ENCODE results near the gene HSPB8. TPM values are rescaled to one million over a fixed set of nuclear protein-coding genes. Genes with fewer than 3 reads are reported as not detected.

HSPB8 gene
- total and polyA plus RNA-seq, 5 donors from 2014 or later = not detected

DNA sequence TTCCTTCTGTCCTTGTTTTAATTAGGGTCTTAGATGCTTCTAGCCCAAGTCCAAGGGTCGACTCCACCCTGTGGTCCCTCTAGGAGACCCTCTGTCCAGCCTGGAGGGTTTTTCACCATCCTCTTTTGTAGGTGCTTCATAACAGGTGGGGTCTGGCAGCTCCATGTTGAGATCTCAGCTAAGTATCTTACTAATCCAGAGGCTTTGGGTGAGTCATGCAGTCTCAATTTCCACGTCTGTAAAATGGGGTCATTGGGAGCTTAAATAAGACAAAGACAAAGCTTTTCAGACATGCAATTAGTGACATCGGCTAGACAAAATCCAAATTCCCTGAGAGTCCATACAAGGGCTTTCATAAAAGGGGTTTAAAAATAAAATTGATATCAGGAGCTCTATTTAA is 3.2 kb downstream of the HSPB8 start:
- ATAC-seq (ENCODE audit: low read depth in 2 of 2) (no peak), DNase-seq (no peak)
- H3K27ac ChIP-seq (ENCODE audit: insufficient read depth, low read length, poor library complexity, severe bottlenecking) = no peak overlapping the region
- no peaks in the 10 kb centered on the region for H3K36me3 ChIP-seq (ENCODE audit: control insufficient read depth, insufficient read depth, low read length)
- no peak overlapping the region for H3K4me3 ChIP-seq (ENCODE audit: low read depth, low read length)
- H3K27me3 Mint-ChIP-seq = peaks cover 5% of the 10 kb centered on the region
- H3K36me3 Mint-ChIP-seq = no peaks in the 10 kb centered on the region
- H3K9me3 Mint-ChIP-seq = no peaks in the 10 kb centered on the region
- no peak overlapping the region for H3K27ac Mint-ChIP-seq
- H3K4me1 Mint-ChIP-seq = no peaks in the 10 kb centered on the region
- no peaks in the 10 kb centered on the region for H3K9me3 ChIP-seq (ENCODE audit: control insufficient read depth in 2 of 2, low read length in 2 of 2)
- no peak overlapping the region for H3K4me3 Mint-ChIP-seq
- no peaks in the 10 kb centered on the region for H3K4me1 ChIP-seq (ENCODE audit: control insufficient read depth, insufficient read depth, low read length, poor library complexity, severe bottlenecking)
- H3K27me3 ChIP-seq (ENCODE audit: control insufficient read depth, insufficient read depth, low read length) = no peaks in the 10 kb centered on the region

DNA sequence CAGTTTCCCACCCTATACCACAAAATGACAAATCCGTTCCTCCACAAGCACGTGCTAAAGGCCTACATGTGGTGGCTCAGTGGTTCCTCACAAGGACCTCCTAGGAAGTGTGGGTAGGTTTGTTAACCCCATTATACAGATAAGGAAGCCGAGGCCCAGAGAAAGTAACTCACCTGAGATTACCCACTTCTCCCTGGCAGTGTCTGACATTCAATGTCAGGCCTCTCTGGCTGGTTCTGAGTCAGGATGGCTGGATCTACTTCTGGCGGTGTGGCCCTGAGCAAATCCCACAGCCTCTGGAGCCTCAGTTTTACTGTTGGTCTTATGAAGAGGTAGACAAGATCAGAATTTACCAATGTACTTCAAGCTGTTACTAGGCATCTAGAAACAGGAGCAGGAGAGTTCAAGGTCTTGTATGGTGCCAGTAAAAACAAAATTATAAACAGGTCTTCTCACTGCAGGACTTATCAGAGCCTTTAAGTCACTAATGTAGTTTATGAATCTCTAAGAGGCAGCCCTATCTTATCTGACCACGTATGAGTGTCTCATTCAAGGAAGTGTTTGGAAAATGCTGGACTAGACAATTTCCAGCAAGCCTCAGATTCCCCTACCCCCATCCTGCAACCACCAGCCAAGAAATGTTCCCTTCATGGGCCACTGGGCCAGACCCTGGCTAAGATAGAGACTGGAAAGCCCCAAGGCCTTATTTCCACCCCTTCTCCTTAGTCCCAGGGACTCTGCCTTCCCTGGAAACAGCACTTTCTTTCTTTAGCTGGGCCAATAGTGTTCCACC is 4.2 kb downstream of the HSPB8 start:
- no peak overlapping the region for H3K4me3 ChIP-seq (ENCODE audit: low read depth, low read length)
- peaks cover 5% of the 10 kb centered on the region for H3K27me3 Mint-ChIP-seq
- no peaks in the 10 kb centered on the region for H3K9me3 ChIP-seq (ENCODE audit: control insufficient read depth in 2 of 2, low read length in 2 of 2)
- DNase-seq (no peak), ATAC-seq (ENCODE audit: low read depth in 2 of 2) (no peak)
- H3K36me3 ChIP-seq (ENCODE audit: control insufficient read depth, insufficient read depth, low read length) = no peaks in the 10 kb centered on the region
- H3K27ac ChIP-seq (ENCODE audit: insufficient read depth, low read length, poor library complexity, severe bottlenecking) = no peak overlapping the region
- H3K9me3 Mint-ChIP-seq = no peaks in the 10 kb centered on the region
- H3K4me1 Mint-ChIP-seq = no peaks in the 10 kb centered on the region
- no peak overlapping the region for H3K4me3 Mint-ChIP-seq
- H3K27ac Mint-ChIP-seq = no peak overlapping the region
- H3K27me3 ChIP-seq (ENCODE audit: control insufficient read depth, insufficient read depth, low read length) = no peaks in the 10 kb centered on the region
- H3K36me3 Mint-ChIP-seq = no peaks in the 10 kb centered on the region
- no peaks in the 10 kb centered on the region for H3K4me1 ChIP-seq (ENCODE audit: control insufficient read depth, insufficient read depth, low read length, poor library complexity, severe bottlenecking)

DNA sequence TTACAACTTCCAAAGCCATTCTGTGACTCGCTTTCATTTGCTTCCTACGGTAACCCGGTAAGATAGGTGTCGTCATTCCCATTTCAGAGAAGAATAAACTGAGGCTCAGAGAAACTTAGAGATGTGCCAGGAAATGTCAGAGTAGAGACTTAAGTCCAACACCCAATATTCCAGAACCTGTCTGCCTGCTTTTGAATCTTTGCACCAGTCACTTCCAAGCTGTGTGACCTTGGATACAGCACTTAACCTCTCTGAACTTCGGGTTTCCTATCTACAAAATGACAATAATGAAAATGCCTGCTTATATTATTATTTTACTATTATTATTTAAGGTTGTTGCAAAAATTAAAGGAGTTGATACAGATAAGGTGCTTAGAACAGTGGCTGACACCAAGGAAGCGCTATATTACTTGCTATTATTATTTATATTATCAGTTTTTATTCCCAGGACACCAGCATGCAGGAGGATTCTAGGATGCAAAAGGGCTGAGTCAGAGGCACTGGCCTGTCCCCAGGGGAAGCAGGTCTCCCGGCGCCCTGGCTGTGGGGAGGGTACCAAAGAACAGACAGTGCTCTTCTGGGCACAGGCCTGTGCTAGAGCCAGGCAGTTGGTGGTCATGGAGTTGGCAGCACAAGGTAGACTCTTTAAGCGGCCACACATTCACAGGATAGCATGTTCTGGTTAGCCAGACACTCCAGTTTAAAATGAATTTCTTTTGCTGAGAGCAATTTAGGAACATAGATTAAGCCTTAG is 5.4 kb downstream of the HSPB8 start:
- Mint-ChIP-seq H3K9me3 (no peaks in the 10 kb centered on the region), H3K27me3 (peaks cover 5% of the 10 kb centered on the region), H3K36me3 (no peaks in the 10 kb centered on the region), H3K4me3 (no peak overlapping the region), H3K4me1 (no peaks in the 10 kb centered on the region), H3K27ac (no peak overlapping the region)
- no peaks in the 10 kb centered on the region for H3K4me1 ChIP-seq (ENCODE audit: control insufficient read depth, insufficient read depth, low read length, poor library complexity, severe bottlenecking)
- no peak for DNase-seq
- no peak overlapping the region for H3K4me3 ChIP-seq (ENCODE audit: low read depth, low read length)
- no peak for ATAC-seq (ENCODE audit: low read depth in 2 of 2)
- no peaks in the 10 kb centered on the region for H3K27me3 ChIP-seq (ENCODE audit: control insufficient read depth, insufficient read depth, low read length)
- no peaks in the 10 kb centered on the region for H3K9me3 ChIP-seq (ENCODE audit: control insufficient read depth in 2 of 2, low read length in 2 of 2)
- no peak overlapping the region for H3K27ac ChIP-seq (ENCODE audit: insufficient read depth, low read length, poor library complexity, severe bottlenecking)
- H3K36me3 ChIP-seq (ENCODE audit: control insufficient read depth, insufficient read depth, low read length) = no peaks in the 10 kb centered on the region

DNA sequence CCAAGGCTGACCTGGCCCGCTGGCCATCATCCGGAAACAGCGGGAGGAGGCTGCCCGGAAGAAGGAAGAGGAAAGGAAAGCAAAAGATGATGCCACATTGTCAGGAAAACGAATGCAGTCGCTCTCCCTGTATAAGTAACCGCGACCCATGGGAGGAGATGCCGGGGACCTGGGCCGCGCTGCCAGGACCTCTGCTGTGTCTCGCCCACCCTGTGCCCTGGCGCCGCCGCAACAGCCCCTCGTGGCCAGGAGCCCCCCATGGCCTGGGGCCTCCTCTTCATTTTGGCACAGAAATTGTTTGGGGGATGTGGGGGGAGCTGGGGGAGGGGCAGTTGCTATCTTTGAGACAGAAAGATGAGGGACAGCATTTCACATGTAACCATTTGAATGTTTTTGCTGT is 16.5 kb downstream of the HSPB8 start:
- DNase-seq = no peak
- Histone ChIP-seq H3K27ac (ENCODE audit: insufficient read depth, low read length, poor library complexity, severe bottlenecking) (no peak overlapping the region), H3K9me3 (ENCODE audit: control insufficient read depth in 2 of 2, low read length in 2 of 2) (no peaks in the 10 kb centered on the region), H3K4me1 (ENCODE audit: control insufficient read depth, insufficient read depth, low read length, poor library complexity, severe bottlenecking) (no peaks in the 10 kb centered on the region), H3K36me3 (ENCODE audit: control insufficient read depth, insufficient read depth, low read length) (no peaks in the 10 kb centered on the region), H3K4me3 (ENCODE audit: low read depth, low read length) (no peak overlapping the region), H3K27me3 (ENCODE audit: control insufficient read depth, insufficient read depth, low read length) (no peaks in the 10 kb centered on the region)
- H3K36me3 Mint-ChIP-seq = no peaks in the 10 kb centered on the region
- peaks cover 0 to 4% (median 1%) of the 10 kb centered on the region in 7 donors for H3K9me3 Mint-ChIP-seq
- no peaks in the 10 kb centered on the region for H3K27me3 Mint-ChIP-seq
- no peak overlapping the region for H3K4me3 Mint-ChIP-seq
- H3K4me1 Mint-ChIP-seq = no peaks in the 10 kb centered on the region
- ATAC-seq (ENCODE audit: low read depth in 2 of 2) = no peak
- H3K27ac Mint-ChIP-seq = no peak overlapping the region

DNA sequence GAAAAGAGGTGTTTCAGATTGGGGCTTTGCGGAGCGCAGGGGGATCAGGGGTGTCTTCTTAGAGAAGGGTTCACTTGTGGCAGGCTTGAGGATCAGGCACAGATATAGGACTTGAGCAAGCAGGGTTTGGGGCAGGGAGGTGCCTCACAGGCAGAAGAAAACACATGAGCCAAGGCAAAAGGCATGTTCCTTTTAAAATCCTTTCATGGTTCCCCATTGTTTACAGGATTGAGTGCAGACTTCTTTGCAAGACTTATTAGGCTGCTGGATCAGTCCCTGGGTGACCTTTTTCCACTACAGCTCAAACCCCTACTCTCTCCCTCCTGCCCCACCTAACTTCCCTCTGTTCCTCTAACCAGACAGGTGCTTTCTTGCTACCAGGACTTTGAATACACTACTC is 19.7 kb downstream of the HSPB8 start:
- ATAC-seq (ENCODE audit: low read depth in 2 of 2) = no peak
- Histone ChIP-seq H3K4me3 (ENCODE audit: low read depth, low read length) (no peak overlapping the region), H3K36me3 (ENCODE audit: control insufficient read depth, insufficient read depth, low read length) (no peaks in the 10 kb centered on the region), H3K27me3 (ENCODE audit: control insufficient read depth, insufficient read depth, low read length) (no peaks in the 10 kb centered on the region), H3K4me1 (ENCODE audit: control insufficient read depth, insufficient read depth, low read length, poor library complexity, severe bottlenecking) (no peaks in the 10 kb centered on the region), H3K9me3 (ENCODE audit: control insufficient read depth in 2 of 2, low read length in 2 of 2) (no peaks in the 10 kb centered on the region), H3K27ac (ENCODE audit: insufficient read depth, low read length, poor library complexity, severe bottlenecking) (no peak overlapping the region)
- Mint-ChIP-seq H3K9me3 (peaks cover 0 to 4% (median 1%) of the 10 kb centered on the region in 7 donors), H3K27me3 (no peaks in the 10 kb centered on the region), H3K4me3 (no peak overlapping the region), H3K27ac (no peak overlapping the region), H3K36me3 (no peaks in the 10 kb centered on the region), H3K4me1 (no peaks in the 10 kb centered on the region)
- DNase-seq = no peak

DNA sequence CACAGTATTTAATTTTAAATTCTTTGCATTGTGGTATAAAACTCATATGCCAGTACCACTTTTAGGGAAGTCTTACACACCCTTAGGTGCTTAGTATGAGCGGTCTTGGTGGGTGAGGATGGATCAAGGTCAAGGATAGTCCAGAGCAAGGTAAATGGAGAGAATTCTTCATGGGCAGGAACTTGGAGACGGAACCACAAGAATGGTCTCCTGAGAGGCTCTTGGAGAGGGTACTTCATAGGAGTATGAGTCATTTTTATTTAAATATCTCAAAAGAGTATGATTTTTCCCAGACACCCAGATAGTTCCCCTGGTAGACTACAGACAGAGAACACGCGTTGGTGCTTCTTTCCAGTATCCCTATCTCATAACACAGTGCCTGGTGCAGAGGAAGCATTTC is 21.9 kb downstream of the HSPB8 start:
- ATAC-seq (ENCODE audit: low read depth in 2 of 2) = no peak
- H3K4me1 ChIP-seq (ENCODE audit: control insufficient read depth, insufficient read depth, low read length, poor library complexity, severe bottlenecking) = no peaks in the 10 kb centered on the region
- no peaks in the 10 kb centered on the region for H3K36me3 ChIP-seq (ENCODE audit: control insufficient read depth, insufficient read depth, low read length)
- H3K9me3 ChIP-seq (ENCODE audit: control insufficient read depth in 2 of 2, low read length in 2 of 2) = no peaks in the 10 kb centered on the region
- H3K4me1 Mint-ChIP-seq = no peaks in the 10 kb centered on the region
- H3K27me3 Mint-ChIP-seq = no peaks in the 10 kb centered on the region
- peaks cover 0 to 2% (median 0%) of the 10 kb centered on the region in 7 donors for H3K9me3 Mint-ChIP-seq
- H3K27me3 ChIP-seq (ENCODE audit: control insufficient read depth, insufficient read depth, low read length) = no peaks in the 10 kb centered on the region
- no peak overlapping the region for H3K27ac ChIP-seq (ENCODE audit: insufficient read depth, low read length, poor library complexity, severe bottlenecking)
- H3K27ac Mint-ChIP-seq = no peak overlapping the region
- no peak overlapping the region for H3K4me3 ChIP-seq (ENCODE audit: low read depth, low read length)
- no peak for DNase-seq
- no peak overlapping the region for H3K4me3 Mint-ChIP-seq
- no peaks in the 10 kb centered on the region for H3K36me3 Mint-ChIP-seq

DNA sequence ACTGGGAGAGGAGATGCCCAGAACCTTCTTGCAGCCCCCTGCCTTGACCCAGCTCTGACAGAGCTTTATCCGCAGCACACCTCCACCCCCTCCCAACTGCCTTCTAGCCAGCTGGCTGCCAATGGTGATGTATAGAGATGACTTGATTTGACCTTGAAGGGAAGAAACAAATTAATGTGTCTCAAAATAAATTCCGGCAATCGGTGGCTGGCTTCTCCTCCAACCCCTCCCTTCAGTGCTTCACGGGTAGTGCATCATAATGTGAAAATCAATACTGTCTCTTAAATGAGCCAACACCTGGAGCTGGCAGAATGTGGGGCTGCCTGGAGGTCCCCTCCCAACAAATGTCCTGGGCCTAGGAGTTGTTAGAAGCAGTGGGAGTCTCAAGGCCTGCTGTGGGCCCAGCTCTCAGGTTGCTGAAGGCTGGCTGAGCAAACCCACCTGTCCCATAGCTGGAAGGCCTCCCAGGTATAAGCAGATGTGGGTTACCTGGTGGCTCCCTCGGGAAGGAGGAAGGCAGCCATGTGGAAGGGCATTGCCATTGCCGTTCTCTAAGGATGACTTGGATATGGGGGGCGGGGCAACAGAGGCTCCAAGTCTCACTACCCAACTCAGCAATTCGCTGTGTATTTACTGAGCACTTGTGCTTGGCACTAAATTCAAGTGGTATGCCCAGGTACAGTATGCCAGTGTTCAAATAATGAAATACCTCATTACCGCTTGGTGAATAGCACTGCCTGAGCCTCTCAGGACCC is 23.2 kb downstream of the HSPB8 start:
- H3K27me3 ChIP-seq (ENCODE audit: control insufficient read depth, insufficient read depth, low read length) = no peaks in the 10 kb centered on the region
- H3K27me3 Mint-ChIP-seq = no peaks in the 10 kb centered on the region
- no peak for ATAC-seq (ENCODE audit: low read depth in 2 of 2)
- H3K9me3 Mint-ChIP-seq = peaks cover 0 to 2% (median 0%) of the 10 kb centered on the region in 7 donors
- H3K9me3 ChIP-seq (ENCODE audit: control insufficient read depth in 2 of 2, low read length in 2 of 2) = no peaks in the 10 kb centered on the region
- no peak for DNase-seq
- no peak overlapping the region for H3K4me3 ChIP-seq (ENCODE audit: low read depth, low read length)
- no peaks in the 10 kb centered on the region for H3K4me1 ChIP-seq (ENCODE audit: control insufficient read depth, insufficient read depth, low read length, poor library complexity, severe bottlenecking)
- no peaks in the 10 kb centered on the region for H3K36me3 ChIP-seq (ENCODE audit: control insufficient read depth, insufficient read depth, low read length)
- no peak overlapping the region for H3K4me3 Mint-ChIP-seq
- no peak overlapping the region for H3K27ac ChIP-seq (ENCODE audit: insufficient read depth, low read length, poor library complexity, severe bottlenecking)
- no peaks in the 10 kb centered on the region for H3K36me3 Mint-ChIP-seq
- H3K27ac Mint-ChIP-seq = no peak overlapping the region
- H3K4me1 Mint-ChIP-seq = no peaks in the 10 kb centered on the region

All from CD4-positive, CD25-positive, alpha-beta regulatory T cell (primary cell).